Spleen (tissue), 11 donors: ENCODE results near the gene GOLGA3. TPM values are rescaled to one million over a fixed set of nuclear protein-coding genes. Genes with fewer than 3 reads are reported as not detected.
A peak's percentile ranks its signal among the peaks of the same experiment; 100 is the strongest.
"Not testable (repeated sequence)": the region's sequence is repeated elsewhere in the genome, so short reads cannot be mapped to it uniquely, and the experiment has no call there.

Experiments
- DNase-seq: peaks from one replicate; pipeline ENCODE4 v3.0.0-alpha.2; 2020
- H3K27ac ChIP-seq, 8 donors: fragments of 200-600 bp; sonication (generic) in 7 of 8; 1 replicate in 4 of 8; 2 replicates in 4 of 8; pipeline versions ENCODE4 v1.5.0 to v1.8.0; 2016 to 2021; ENCODE audit warnings: inconsistent platforms in 4 of 8, mild to moderate bottlenecking in 4 of 8, moderate library complexity in 1 of 8
- H3K27me3 ChIP-seq, 7 donors: fragments of 200-600 bp; sonication (generic) in 6 of 7; replicated peaks in 1 of 7; 1 replicate in 4 of 7; 2 replicates in 3 of 7; pipeline versions ENCODE4 v1.5.0 to v1.8.0; 2016 to 2021; ENCODE audit warnings: inconsistent platforms in 3 of 7, mild to moderate bottlenecking in 1 of 7
- H3K36me3 ChIP-seq, 6 donors: fragments of 200-600 bp; sonication (generic) in 5 of 6; 1 replicate in 4 of 6; 2 replicates in 2 of 6; pipeline versions ENCODE4 v1.5.0 to v1.8.0; 2016 to 2021; ENCODE audit warnings: inconsistent platforms in 2 of 6
- H3K4me1 ChIP-seq, 6 donors: fragments of 200-600 bp; sonication (generic) in 5 of 6; 1 replicate in 3 of 6; 2 replicates in 3 of 6; pipeline versions ENCODE4 v1.5.0 to v1.8.0; 2016 to 2021; ENCODE audit warnings: inconsistent platforms in 3 of 6
- H3K4me3 ChIP-seq, 8 donors: fragments of 200-600 bp; sonication (generic) in 7 of 8; 1 replicate in 4 of 8; 2 replicates in 4 of 8; pipeline versions ENCODE4 v1.5.0 to v1.8.0; 2016 to 2021; ENCODE audit warnings: inconsistent platforms in 4 of 8, mild to moderate bottlenecking in 4 of 8, moderate library complexity in 2 of 8
- H3K9me3 ChIP-seq, 8 donors: fragments of 200-600 bp; sonication (generic) in 7 of 8; 1 replicate in 4 of 8; 2 replicates in 4 of 8; pipeline versions ENCODE4 v1.5.0 to v1.8.0; 2016 to 2021; ENCODE audit warnings: inconsistent platforms in 4 of 8
- CTCF ChIP-seq, 11 experiments: fragments of 200-600 bp in 7 of 11; fragments of 450-650 bp in 4 of 11; sonication (generic) in 4 of 11; IDR thresholded peaks in 8 of 11; conservative IDR thresholded peaks in 3 of 11; 1 replicate in 7 of 11; 2 replicates in 4 of 11; pipeline versions ENCODE4 v1.4.0 to v1.8.0; 2016 to 2021; ENCODE audit warnings: antibody characterized with exemption in 11 of 11, inconsistent platforms in 4 of 11, mild to moderate bottlenecking in 1 of 11
- POLR2A ChIP-seq, 3 donors: fragments of 450-650 bp; IDR thresholded peaks; one replicate each; pipeline ENCODE4 v1.5.1; 2017; ENCODE audit warnings: antibody characterized with exemption in 3 of 3, mild to moderate bottlenecking in 1 of 3
- POLR2AphosphoS5 ChIP-seq, 3 donors: sonication (generic); formaldehyde crosslinking; IDR thresholded peaks; one replicate each; pipeline ENCODE4 v1.5.1; 2017; ENCODE audit warnings: antibody characterized with exemption in 3 of 3
- WGBS, 5 donors: extraction: QIAGEN DNeasy Blood & Tissue Kit in 3 of 5; methylation state at CpG; one replicate each; pipeline versions ENCODE4 v1.1.5 to v1.1.7; 2013 to 2018; 5-methylcytosine and 5-hydroxymethylcytosine counted together
- intact Hi-C: fragments of 100-400 bp; cut with DNase I; formaldehyde crosslinking; loops from one replicate; pipeline ENCODE4 v1.15.0; 2023; ENCODE audit warnings: low total_unique reads
- polyA plus RNA-seq, 3 donors: library from polyadenylated mRNA; stranded (reverse); fragments of 200-250 nt; gene quantifications; one replicate each; pipeline ENCODE4 v1.2.1, GENCODE V29; 2013
- total RNA-seq, 7 donors: library from RNA; depleted of rRNA in 3 of 7; stranded (reverse); fragments of >200 nt in 3 of 7; fragmentation: NEBNext Ultra II Directional in 4 of 7; extraction: Animal tissue kit (Norgen Biotek cat#: 25700) in 4 of 7; gene quantifications; one replicate each; pipeline versions ENCODE4 v1.1.0 to v1.2.1, GENCODE V29; 2016 to 2021
- donor health status: healthy with polysubstance abuse.
- donor health status: DM: no; HTN: no; CAD: no; lungs with moderate emphysema.
- donor health status: DM: no; HTN: no; CAD: no.
- donor health status: Bipolar disorder and iron deficiency.
- donor health status: healthy.
- donor health status: DM: no; HTN: no; CAD: no.
- donor health status: DM: yes; HTN: yes; CAD: no.

GOLGA3 gene
- total and polyA plus RNA-seq, 10 donors: 6.8 to 80.9 (median 52.0) TPM

- no peaks in the 10 kb centered on the region for H3K4me1 ChIP-seq
- DNase-seq: no peak
- intact Hi-C loops: no loop called here
- H3K36me3 ChIP-seq: peaks cover 3 to 100% (median 94%) of the 10 kb centered on the region in 6 donors
- H3K27ac ChIP-seq: no peak overlapping the region
- H3K9me3 ChIP-seq: no peaks in the 10 kb centered on the region
- TF ChIP-seq CTCF (IDR thresholded peaks at IDR 0.05 in 8 of 11, conservative IDR thresholded peaks at IDR 0.05 in 3 of 11): no peak
- TF ChIP-seq POLR2AphosphoS5 (IDR thresholded peaks at IDR 0.05): peak in 1 of 3 donors; percentile 37
- H3K27me3 ChIP-seq: no peaks in the 10 kb centered on the region
- H3K4me3 ChIP-seq: no peak overlapping the region
- WGBS, 5 donors: 96 to 97% (median 96%) methylated on average over 13 of the region's 13 CpGs
Measured at GRCh38 chr12:132848521-132848920, 19.9 kb upstream of the GOLGA3 start.

- WGBS, 5 donors: 82 to 89% (median 88%) methylated on average over 29 to 30 of the region's 30 CpGs
- Histone ChIP-seq H3K36me3 (peaks cover 6 to 100% (median 94%) of the 10 kb centered on the region in 6 donors), H3K4me1 (no peaks in the 10 kb centered on the region), H3K27ac (no peak overlapping the region), H3K9me3 (no peaks in the 10 kb centered on the region), H3K27me3 (no peaks in the 10 kb centered on the region), H3K4me3 (no peak overlapping the region)
- no peak for DNase-seq
- intact Hi-C loops: no loop called here
- TF ChIP-seq CTCF (IDR thresholded peaks at IDR 0.05 in 8 of 11, conservative IDR thresholded peaks at IDR 0.05 in 3 of 11) (no peak), POLR2A (IDR thresholded peaks at IDR 0.05) (no peak), POLR2AphosphoS5 (IDR thresholded peaks at IDR 0.05) (no peak)
Measured at GRCh38 chr12:132847363-132848356, 19.0 kb upstream of the GOLGA3 start.

- H3K36me3 ChIP-seq: peaks cover 3 to 100% (median 92%) of the 10 kb centered on the region in 6 donors
- WGBS, 5 donors: 91 to 97% (median 96%) methylated on average over 11 of the region's 11 CpGs
- H3K4me3 ChIP-seq, intact Hi-C loops, H3K27me3 ChIP-seq, H3K27ac ChIP-seq, DNase-seq, H3K4me1 ChIP-seq, H3K9me3 ChIP-seq: not testable (repeated sequence)
Measured at GRCh38 chr12:132844681-132845080, 16.0 kb upstream of the GOLGA3 start.

GRCh38 chr12:132842449-132843045 lies 13.9 kb upstream of the GOLGA3 start:
- H3K36me3 ChIP-seq: peaks cover 3 to 100% (median 75%) of the 10 kb centered on the region in 6 donors
- no peak for DNase-seq

More at GRCh38 chr12:132842449-132843045, 13.9 kb upstream of the GOLGA3 start:
- Histone ChIP-seq H3K27ac (no peak overlapping the region), H3K4me1 (peaks cover 0 to 16% (median 10%) of the 10 kb centered on the region in 6 donors), H3K4me3 (no peak overlapping the region), H3K9me3 (no peaks in the 10 kb centered on the region), H3K27me3 (no peaks in the 10 kb centered on the region)
- TF ChIP-seq POLR2AphosphoS5 (IDR thresholded peaks at IDR 0.05) (no peak), CTCF (IDR thresholded peaks at IDR 0.05 in 8 of 11, conservative IDR thresholded peaks at IDR 0.05 in 3 of 11) (no peak), POLR2A (IDR thresholded peaks at IDR 0.05) (no peak)
- 89 to 96% (median 93%) methylated on average over 21 of the region's 21 CpGs for WGBS, 5 donors
- intact Hi-C loops: no loop called here
